ENCODE results near the gene ENDOU. TPM values are rescaled to one million over a fixed set of nuclear protein-coding genes. Genes with fewer than 3 reads are reported as not detected.
A peak's percentile ranks its signal among the peaks of the same experiment; 100 is the strongest.

Gene ENDOU
- polyA plus RNA-seq, 1 of the 3 experiments (the other 2 are of a cell fraction): not detected

GRCh38 chr12:47758834-47759690 is 33.8 kb upstream of the ENDOU start, which contains the start of gene RAPGEF3:
Gene RAPGEF3 (minus strand): TSS chr12:47758880. CDS start chr12:47758556, 324 bp downstream.
- no peaks in the 10 kb centered on the region for H3K9me2 ChIP-seq
- peak; percentile 95 for DNase-seq
- H4K20me1 ChIP-seq (ENCODE audit: insufficient read depth): no peaks in the 10 kb centered on the region
- no peaks in the 10 kb centered on the region for H3K79me2 ChIP-seq (ENCODE audit: insufficient read depth)
- H3K27me3 ChIP-seq (ENCODE audit: insufficient read depth): no peaks in the 10 kb centered on the region
- peak within 1 kb of the TSS; percentile 98 for H2AFZ ChIP-seq (ENCODE audit: low read depth)
- H3K4me1 ChIP-seq (ENCODE audit: control insufficient read depth in 1 of 2, insufficient read depth in 2 of 2, low read depth in 1 of 2, low read length in 1 of 2): peaks cover 0 to 57% of the 10 kb centered on the region in 2 experiments; a peak in 2 of 4 replicates
- H3K9me3 ChIP-seq: no peaks in the 10 kb centered on the region
- no peaks in the 10 kb centered on the region for H3F3A ChIP-seq (replicated peaks; ENCODE audit: insufficient read depth)
- peak within 1 kb of the TSS; percentile 55 to 69 for H3K4me3 ChIP-seq (ENCODE audit: low read depth in 2 of 2, low read length in 1 of 2)
- H3K4me2 ChIP-seq: peak within 1 kb of the TSS; percentile 97
- peak within 1 kb of the TSS in 1 of 2 experiments; percentile 42; a peak in 2 of 4 replicates for H3K27ac ChIP-seq (ENCODE audit: low read depth in 2 of 2, low read length in 1 of 2)
- H3K36me3 ChIP-seq (replicated peaks in 1 of 2; ENCODE audit: control insufficient read depth in 1 of 2, insufficient read depth in 2 of 2, low read length in 1 of 2): no peaks in the 10 kb centered on the region
- peak within 1 kb of the TSS; percentile 68 for H3K9ac ChIP-seq
- ChIA-PET CTCF (interaction anchor here (0.7 to 18.0 kb wide), 14 partner anchors 14 to 204 kb away, joined by 3 to 435 read pairs (median 4); partner anchors contain the start of gene SLC48A1), POLR2A (interaction anchor here (0.6 to 1.5 kb wide), 3 partner anchors 13 to 22 kb away, joined by 3 to 5 read pairs (median 4); no protein-coding TSS in a partner anchor)
- 18% methylated on average over 23 of the region's 57 CpGs for WGBS (ENCODE audit: low lambda C conversion rate)
- TF ChIP-seq NFIC (IDR thresholded peaks at IDR 0.05; ENCODE audit: borderline replicate concordance) (peak; percentile 53), GATA2 (CRISPR knock-in tag; IDR thresholded peaks at IDR 0.05) (no peak), MXI1 (IDR thresholded peaks at IDR 0.05; ENCODE audit: low read depth, low read length) (peak; percentile 91), TCF12 (IDR thresholded peaks at IDR 0.05) (0 out of 2 replicates have a peak, but pooled peaks have one; percentile 19), RCOR1 (IDR thresholded peaks at IDR 0.05; ENCODE audit: low read length) (no peak), MEF2A (IDR thresholded peaks at IDR 0.05; ENCODE audit: borderline replicate concordance, low read depth) (no peak), NRF1 (IDR thresholded peaks at IDR 0.05; ENCODE audit: low read depth, low read length) (no peak), MAX (IDR thresholded peaks at IDR 0.05; ENCODE audit: low read depth) (peak; percentile 97), FOXJ3 (CRISPR knock-in tag; IDR thresholded peaks at IDR 0.05) (no peak), CHD2 (IDR thresholded peaks at IDR 0.05; ENCODE audit: low read length, partially characterized antibody) (peak; percentile 16), SIN3A (IDR thresholded peaks at IDR 0.05; ENCODE audit: borderline replicate concordance, low read depth, low read length) (peak; percentile 47; the same call in 1 of the 2 replicates), RXRA (IDR thresholded peaks at IDR 0.05; ENCODE audit: borderline replicate concordance, low read depth) (no peak), TEAD4 (IDR thresholded peaks at IDR 0.05; ENCODE audit: borderline replicate concordance, insufficient read depth) (no peak), USF2 (IDR thresholded peaks at IDR 0.05; ENCODE audit: borderline replicate concordance, low read depth, low read length) (0 out of 2 replicates have a peak, but pooled peaks have one; percentile 20), JUND (IDR thresholded peaks at IDR 0.05) (no peak; the same call in 1 of the 2 replicates), YY1 (IDR thresholded peaks at IDR 0.05; ENCODE audit: low read depth) (no peak), FOXM1 (IDR thresholded peaks at IDR 0.05; ENCODE audit: low read depth) (no peak), FOSL2 (IDR thresholded peaks at IDR 0.05; ENCODE audit: borderline replicate concordance, low read depth) (peak; percentile 66), REST (IDR thresholded peaks at IDR 0.05; ENCODE audit: low read depth, low read length) (no peak), ELF1 (IDR thresholded peaks at IDR 0.05) (no peak; the same call in 1 of the 2 replicates), USF1 (IDR thresholded peaks at IDR 0.05; ENCODE audit: borderline replicate concordance, low read depth) (peak; percentile 81), RAD21 (IDR thresholded peaks at IDR 0.05; ENCODE audit: low read length) (peak; percentile 53), EP300 (IDR thresholded peaks at IDR 0.05; ENCODE audit: borderline replicate concordance in 1 of 2, low read depth in 1 of 2, low read length in 1 of 2) (peak in 1 of 2 experiments; percentile 45; a peak in 1 of 4 replicates), CTCF (IDR thresholded peaks at IDR 0.05) (peak; percentile 58), EZH2phosphoT487 (IDR thresholded peaks at IDR 0.05; ENCODE audit: borderline replicate concordance, low read depth) (no peak)
